GM12878 (cell line): ENCODE results near the gene RPL37A. TPM values are rescaled to one million over a fixed set of nuclear protein-coding genes. Genes with fewer than 3 reads are reported as not detected.

Experiments
- ATAC-seq: fragments of 200-7000 bp; cut with Tn5 transposase; 3 replicates; pipeline ENCODE4 v1.9.1; 2020; ENCODE audit warnings: mild to moderate bottlenecking, moderate library complexity
- BruUV-seq: library from RNA; stranded (reverse); fragments of 400-500 nt; replicated peaks from 2 replicates; lab custom pipeline; 2021; lab: Mats Ljungman, UMichigan
- CTCF ChIA-PET: fragments of 300-600 bp; sonication (Branson Sonifier 250); formaldehyde crosslinking; extraction: SDS; loops from one replicate; lab custom pipeline; 2021; ENCODE audit warnings: inconsistent platforms; lab: Yijun Ruan, JAX
- POLR2A ChIA-PET: fragments of 350-600 bp; formaldehyde crosslinking; extraction: SDS; loops from one replicate; lab custom pipeline; 2021; ENCODE audit warnings: inconsistent platforms; lab: Charles Lee
- RAD21 ChIA-PET: fragments of 300-600 bp; sonication (Branson Sonifier 250); formaldehyde crosslinking; loops from one replicate; lab custom pipeline; 2023; ENCODE audit warnings: antibody characterized with exemption; ENCODE audit not compliant: unreplicated experiment; lab: Charles Lee
- SMC1A ChIA-PET: fragments of 300-600 bp; sonication (Branson Sonifier 250); formaldehyde crosslinking; loops from one replicate; lab custom pipeline; 2023; ENCODE audit not compliant: unreplicated experiment, uncharacterized antibody; lab: Charles Lee
- DNase-seq: peaks from one replicate; pipeline ENCODE4 v3.0.0-alpha.2; 2011; ENCODE audit warnings: low read depth, low spot score
- FAIRE-seq: peaks from 3 replicates; lab custom pipeline; 2011; peaks lifted over from hg19 to GRCh38; lab: Jason Lieb, UNC
- H2AFZ ChIP-seq: 2 replicates; pipeline ENCODE4 v1.6.0; 2011; ENCODE audit warnings: low read depth, low read length, control low read depth; ENCODE audit not compliant: control insufficient read depth
- H3K27ac ChIP-seq: 2 replicates; pipeline ENCODE4 v1.5.1; 2011; ENCODE audit warnings: control low read depth; ENCODE audit not compliant: control insufficient read depth, insufficient read depth
- H3K27me3 ChIP-seq, 2 experiments: replicated peaks in 1 of 2; 2 replicates each; pipeline versions ENCODE4 v1.6.0 to v1.6.1; 2011; ENCODE audit warnings: low read length in 1 of 2; ENCODE audit not compliant: control insufficient read depth in 2 of 2, insufficient read depth in 2 of 2
- H3K36me3 ChIP-seq, 2 experiments: 2 replicates each; pipeline ENCODE4 v1.5.1; 2011; ENCODE audit warnings: low read length in 1 of 2; ENCODE audit not compliant: control insufficient read depth in 2 of 2, insufficient read depth in 2 of 2
- H3K4me1 ChIP-seq: 2 replicates; pipeline ENCODE4 v1.6.1; 2011; ENCODE audit warnings: mild to moderate bottlenecking, low read length, moderate library complexity, mixed read lengths; ENCODE audit not compliant: control insufficient read depth, insufficient read depth
- H3K4me2 ChIP-seq: 2 replicates; pipeline ENCODE4 v1.6.0; 2011; ENCODE audit warnings: control low read depth; ENCODE audit not compliant: control insufficient read depth, insufficient read depth
- H3K4me3 ChIP-seq: fragments of 200-600 bp; sonication (generic); 2 replicates; pipeline ENCODE4 v1.5.1; 2016
- H3K79me2 ChIP-seq: 2 replicates; pipeline ENCODE4 v1.6.0; 2011; ENCODE audit warnings: low read length; ENCODE audit not compliant: control insufficient read depth, insufficient read depth
- H3K9ac ChIP-seq: 2 replicates; pipeline ENCODE4 v1.8.0; 2011; ENCODE audit warnings: low read length, control low read depth, mixed read lengths; ENCODE audit not compliant: control insufficient read depth, insufficient read depth
- H3K9me3 ChIP-seq: replicated peaks from 3 replicates; pipeline ENCODE4 v1.5.1; 2011; ENCODE audit warnings: mild to moderate bottlenecking, low read length; ENCODE audit not compliant: control insufficient read depth, insufficient read depth
- H4K20me1 ChIP-seq: 2 replicates; pipeline ENCODE4 v1.6.0; 2011; ENCODE audit not compliant: control insufficient read depth, insufficient read depth
- ATF7 ChIP-seq: fragments of 450-650 bp; IDR thresholded peaks from 2 replicates; pipeline ENCODE4 v1.6.1; 2016; ENCODE audit warnings: low read depth, mild to moderate bottlenecking
- CBX5 ChIP-seq: sonication (generic); IDR thresholded peaks from 2 replicates; pipeline ENCODE4 v1.6.1; 2016; ENCODE audit warnings: low read depth, moderate library complexity, mild to moderate bottlenecking, inconsistent platforms
- CHD2 ChIP-seq: IDR thresholded peaks from 2 replicates; pipeline ENCODE4 v1.6.1; 2011; ENCODE audit warnings: low read depth, low read length, improper control_type of control experiment, borderline replicate concordance
- CTCF ChIP-seq, 3 experiments: IDR thresholded peaks in 2 of 3; conservative IDR thresholded peaks in 1 of 3; 2 replicates each; pipeline ENCODE4 v1.5.1; 2011; ENCODE audit warnings: low read depth in 3 of 3, low read length in 3 of 3, mild to moderate bottlenecking in 3 of 3, control low read depth in 2 of 3, moderate library complexity in 2 of 3, inconsistent platforms in 1 of 3, mixed read lengths in 1 of 3; ENCODE audit not compliant: control insufficient read depth in 2 of 3, insufficient read depth in 1 of 3; ENCODE audit errors: extremely low read depth in 1 of 3
- DPF2 ChIP-seq: fragments of 450-650 bp; IDR thresholded peaks from 2 replicates; pipeline ENCODE4 v1.6.1; 2017; ENCODE audit warnings: mild to moderate bottlenecking
- EED ChIP-seq: sonication (generic); IDR thresholded peaks from 2 replicates; pipeline ENCODE4 v1.6.1; 2016; ENCODE audit warnings: antibody characterized with exemption, low read depth
- HDAC2 ChIP-seq: fragments of 200-600 bp; sonication (generic); IDR thresholded peaks from 2 replicates; pipeline ENCODE4 v1.6.1; 2017
- IRF3 ChIP-seq: fragments of 450-650 bp; IDR thresholded peaks from 2 replicates; pipeline ENCODE4 v1.6.1; 2014; ENCODE audit warnings: mild to moderate bottlenecking
- JUNB ChIP-seq: IDR thresholded peaks from 2 replicates; pipeline ENCODE4 v1.6.1; 2016; ENCODE audit warnings: antibody characterized with exemption, mild to moderate bottlenecking
- MEF2B ChIP-seq: fragments of 450-650 bp; IDR thresholded peaks from 2 replicates; pipeline ENCODE4 v1.6.1; 2018; ENCODE audit warnings: mild to moderate bottlenecking, moderate library complexity; ENCODE audit not compliant: partially characterized antibody, poor library complexity, severe bottlenecking
- MTA2 ChIP-seq: fragments of 450-650 bp; IDR thresholded peaks from 2 replicates; pipeline ENCODE4 v1.6.1; 2016; ENCODE audit warnings: low read depth, mild to moderate bottlenecking, moderate library complexity
- NR2F1 ChIP-seq: fragments of 450-650 bp; conservative IDR thresholded peaks from 2 replicates; pipeline ENCODE4 v1.6.1; 2017; ENCODE audit warnings: mild to moderate bottlenecking
- PRDM15 ChIP-seq: fragments of 450-650 bp; formaldehyde crosslinking; IDR thresholded peaks from 2 replicates; pipeline ENCODE4 v1.4.0; 2020; ENCODE audit warnings: mild to moderate bottlenecking, moderate library complexity
- SMAD5 ChIP-seq: IDR thresholded peaks from 2 replicates; pipeline ENCODE4 v1.6.1; 2016; ENCODE audit warnings: antibody characterized with exemption, low read depth
- SP1 ChIP-seq: IDR thresholded peaks from one replicate; pipeline ENCODE4 v1.6.1; 2011; ENCODE audit warnings: low read depth, low read length
- ZBED1 ChIP-seq: IDR thresholded peaks from 2 replicates; pipeline ENCODE4 v1.6.1; 2016; ENCODE audit warnings: borderline replicate concordance
- WGBS: methylation state at CpG from one replicate; pipeline ENCODE4 v1.1.6; 2016; ENCODE audit warnings: low lambda C conversion rate; ENCODE audit not compliant: insufficient replicate concordance, insufficient coverage; ENCODE audit errors: missing lambda C conversion rate; 5-methylcytosine and 5-hydroxymethylcytosine counted together
- in situ Hi-C: fragments of 300-500 bp; cut with MboI; formaldehyde crosslinking; loops from 9 replicates; pipeline ENCODE4 v1.14.3; 2018; ENCODE audit warnings: mixed read lengths
- intact Hi-C: fragments of 100-400 bp; cut with micrococcal nuclease; formaldehyde crosslinking; loops from one replicate; pipeline ENCODE4 v1.14.2; 2022; ENCODE audit not compliant: unreplicated experiment
- polyA plus RNA-seq, 11 experiments: library from polyadenylated mRNA; depleted of rRNA in 4 of 11; unstranded in 6 of 11; stranded (reverse) in 5 of 11; fragments of >200 nt; fragmentation: Nextera tagmentation in 4 of 11; fragmentation: Illumina TruSeq in 1 of 11; extraction: Ambion mirVana in 4 of 11; extraction: Trizol in 1 of 11; gene quantifications; 1 replicate in 1 of 11; 2 replicates in 10 of 11; pipeline versions ENCODE4 v1.2.1 to v1.2.3, GENCODE V29; 2011 to 2016; ENCODE audit warnings: inconsistent platforms in 2 of 11, missing spikeins in 2 of 11, low read depth in 1 of 11
- total RNA-seq, 4 experiments: library from RNA; depleted of rRNA in 3 of 4; stranded (reverse); fragments of >200 nt in 3 of 4; fragmentation: Illumina TruSeq in 1 of 4; extraction: Trizol in 1 of 4; gene quantifications; 2 replicates each; pipeline versions ENCODE4 v1.2.1 to v1.2.3, GENCODE V29; 2013 to 2021

RPL37A gene
- total and polyA plus RNA-seq, 10 of the 15 experiments (the other 5 are each of a cell fraction or from before 2014, with no cell fraction given) = 2,847 to 6,854 (median 5,110) TPM

- DNase-seq = peak; percentile 28
- in situ Hi-C loops (loop anchor here (10.0 kb wide), 1 partner anchor 975 kb away; no protein-coding TSS in a partner anchor), intact Hi-C loops (no loop called here)
- FAIRE-seq = peak; percentile 47
- ChIA-PET POLR2A (interaction anchor here (1.3 kb wide), 1 partner anchor 43 kb away, joined by 3 read pairs; no protein-coding TSS in a partner anchor), CTCF (interaction anchor here (1.1 to 1.3 kb wide), 2 partner anchors 20 to 23 kb away, joined by 3 to 5 read pairs; no protein-coding TSS in a partner anchor), RAD21 (interaction anchor here (1.7 to 2.2 kb wide), 2 partner anchors 21 to 123 kb away, joined by 6 to 7 read pairs; no protein-coding TSS in a partner anchor), SMC1A (interaction anchor here (1.1 kb wide), 1 partner anchor 20 kb away, joined by 3 read pairs; no protein-coding TSS in a partner anchor)
- Histone ChIP-seq H3K9ac (no peak overlapping the region; the same call in 1 of the 2 replicates), H3K36me3 (no peaks in the 10 kb centered on the region), H3K27me3 (no peaks in the 10 kb centered on the region), H3K9me3 (no peaks in the 10 kb centered on the region), H3K4me3 (no peak overlapping the region), H3K79me2 (no peaks in the 10 kb centered on the region), H4K20me1 (no peaks in the 10 kb centered on the region), H3K4me2 (peak overlapping the region; percentile 69), H2AFZ (peak overlapping the region; percentile 56), H3K4me1 (peaks cover 13% of the 10 kb centered on the region), H3K27ac (peak overlapping the region; percentile 34)
- peak; percentile 94 for ATAC-seq
- 0% methylated on average over 4 of the region's 4 CpGs for WGBS
- no TSS peak for BruUV-seq
- TF ChIP-seq IRF3 (no peak), SMAD5 (no peak), MTA2 (peak; percentile 56; the same call in 1 of the 2 replicates), JUNB (peak; percentile 73), MEF2B (peak; percentile 79), ZBED1 (no peak), CTCF (IDR thresholded peaks at IDR 0.05 in 2 of 3, conservative IDR thresholded peaks at IDR 0.05 in 1 of 3; ENCODE audit: control insufficient read depth in 2 of 3, extremely low read depth in 1 of 3, insufficient read depth in 1 of 3, low read depth in 3 of 3, low read length in 3 of 3) (no peak), CBX5 (no peak), DPF2 (0 out of 2 replicates have a peak, but pooled peaks have one; percentile 30), PRDM15 (CRISPR knock-in tag) (no peak), HDAC2 (no peak), NR2F1 (0 out of 2 replicates have a peak, but pooled peaks have one; percentile 9), EED (0 out of 2 replicates have a peak, but pooled peaks have one; percentile 49), SP1 (no peak), ATF7 (0 out of 2 replicates have a peak, but pooled peaks have one; percentile 40), CHD2 (no peak)
Measured at GRCh38 chr2:216539791-216540241, 41.2 kb downstream of the RPL37A start.
